ENCODE measurements around the gene TLK1. TPM values are rescaled to one million over a fixed set of nuclear protein-coding genes. Genes with fewer than 3 reads are reported as not detected.
"Not testable (repeated sequence)": the region's sequence is repeated elsewhere in the genome, so short reads cannot be mapped to it uniquely, and the experiment has no call there.

The TLK1 gene
- total and polyA plus RNA-seq, 7 donors: 14.1 to 60.6 (median 37.9) TPM

DNA sequence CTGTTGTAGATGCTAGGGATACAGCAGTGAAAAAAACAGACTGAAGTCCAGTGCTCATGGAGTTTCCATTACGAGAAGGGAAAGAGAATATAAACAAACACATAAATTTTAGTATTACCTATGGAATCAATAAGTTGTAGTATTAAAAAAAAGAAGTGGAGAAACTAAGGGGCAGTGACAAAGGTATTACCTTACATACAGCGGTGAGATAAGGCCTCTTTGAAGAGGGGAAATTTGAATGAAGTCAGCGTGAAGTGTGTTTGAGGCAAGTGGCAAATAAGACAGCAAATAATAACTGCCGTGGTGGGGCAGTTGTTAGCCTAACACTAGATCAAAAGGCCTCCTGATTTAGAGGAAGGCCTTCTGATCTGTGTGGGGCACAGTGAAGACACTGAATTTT is 57.9 kb downstream of the TLK1 start:
- Histone ChIP-seq H3K27ac (no peak overlapping the region), H3K27me3 (no peaks in the 10 kb centered on the region), H3K9me3 (peaks cover 0 to 4% (median 3%) of the 10 kb centered on the region in 4 donors), H3K4me3 (no peak overlapping the region), H3K4me1 (peaks cover 0 to 6% (median 0%) of the 10 kb centered on the region in 4 donors), H3K36me3 (no peaks in the 10 kb centered on the region)
- TF ChIP-seq POLR2A (IDR thresholded peaks at IDR 0.05) (no peak), EP300 (IDR thresholded peaks at IDR 0.05) (no peak), POLR2AphosphoS5 (IDR thresholded peaks at IDR 0.05) (no peak)
- TF ChIP-seq, protein P1, sequence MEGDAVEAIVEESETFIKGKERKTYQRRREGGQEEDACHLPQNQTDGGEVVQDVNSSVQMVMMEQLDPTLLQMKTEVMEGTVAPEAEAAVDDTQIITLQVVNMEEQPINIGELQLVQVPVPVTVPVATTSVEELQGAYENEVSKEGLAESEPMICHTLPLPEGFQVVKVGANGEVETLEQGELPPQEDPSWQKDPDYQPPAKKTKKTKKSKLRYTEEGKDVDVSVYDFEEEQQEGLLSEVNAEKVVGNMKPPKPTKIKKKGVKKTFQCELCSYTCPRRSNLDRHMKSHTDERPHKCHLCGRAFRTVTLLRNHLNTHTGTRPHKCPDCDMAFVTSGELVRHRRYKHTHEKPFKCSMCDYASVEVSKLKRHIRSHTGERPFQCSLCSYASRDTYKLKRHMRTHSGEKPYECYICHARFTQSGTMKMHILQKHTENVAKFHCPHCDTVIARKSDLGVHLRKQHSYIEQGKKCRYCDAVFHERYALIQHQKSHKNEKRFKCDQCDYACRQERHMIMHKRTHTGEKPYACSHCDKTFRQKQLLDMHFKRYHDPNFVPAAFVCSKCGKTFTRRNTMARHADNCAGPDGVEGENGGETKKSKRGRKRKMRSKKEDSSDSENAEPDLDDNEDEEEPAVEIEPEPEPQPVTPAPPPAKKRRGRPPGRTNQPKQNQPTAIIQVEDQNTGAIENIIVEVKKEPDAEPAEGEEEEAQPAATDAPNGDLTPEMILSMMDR (IDR thresholded peaks at IDR 0.05): no peak
- no peak for DNase-seq
- intact Hi-C loops (cut with DNase I): no loop called here
- 66 to 72% methylated on average over 4 of the region's 4 CpGs for WGBS, 2 donors

GRCh38 chr2:171100370-171100769 is 60.3 kb downstream of the TLK1 start:
- peaks cover 3 to 6% (median 3%) of the 10 kb centered on the region in 4 donors for H3K9me3 ChIP-seq
- WGBS, 2 donors: 96 to 97% methylated on average over 3 of the region's 3 CpGs
- no peaks in the 10 kb centered on the region for H3K4me1 ChIP-seq
- DNase-seq: no peak
- no peak overlapping the region for H3K27ac ChIP-seq
- H3K36me3 ChIP-seq: no peaks in the 10 kb centered on the region
- no peaks in the 10 kb centered on the region for H3K27me3 ChIP-seq
- intact Hi-C loops (cut with DNase I): no loop called here
- TF ChIP-seq EP300 (IDR thresholded peaks at IDR 0.05): no peak
- TF ChIP-seq POLR2AphosphoS5 (IDR thresholded peaks at IDR 0.05): no peak
- TF ChIP-seq, protein P1 (IDR thresholded peaks at IDR 0.05): no peak
- TF ChIP-seq POLR2A (IDR thresholded peaks at IDR 0.05): no peak
- H3K4me3 ChIP-seq: no peak overlapping the region

DNA sequence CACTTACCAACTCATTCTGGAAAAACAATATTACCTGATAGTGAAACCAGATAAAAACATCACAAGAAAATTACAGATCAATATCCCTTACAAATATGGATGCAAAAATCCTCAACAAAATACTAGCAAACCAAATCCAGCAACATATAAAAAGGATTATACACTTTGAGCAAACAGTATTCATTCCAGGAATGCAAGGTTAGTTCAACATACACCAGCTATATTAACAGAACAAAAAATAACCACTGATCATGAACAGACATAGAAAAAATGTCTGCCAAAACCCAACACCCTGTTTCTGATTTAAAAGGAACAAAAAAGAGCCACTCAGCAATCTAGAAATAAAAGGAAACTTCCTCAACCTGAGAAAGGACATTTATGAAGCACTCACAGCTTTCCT is 62.1 kb downstream of the TLK1 start:
- intact Hi-C loops (cut with DNase I): no loop called here
- Histone ChIP-seq H3K4me3 (no peak overlapping the region), H3K27ac (no peak overlapping the region), H3K4me1 (no peaks in the 10 kb centered on the region), H3K9me3 (peaks cover 3 to 6% (median 3%) of the 10 kb centered on the region in 4 donors), H3K27me3 (no peaks in the 10 kb centered on the region), H3K36me3 (no peaks in the 10 kb centered on the region)
- TF ChIP-seq, protein P1 (IDR thresholded peaks at IDR 0.05): no peak
- TF ChIP-seq EP300 (IDR thresholded peaks at IDR 0.05): no peak
- DNase-seq: no peak

- TF ChIP-seq POLR2AphosphoS5 (IDR thresholded peaks at IDR 0.05): no peak
- TF ChIP-seq EP300 (IDR thresholded peaks at IDR 0.05): no peak
- no peak for TF ChIP-seq POLR2A (IDR thresholded peaks at IDR 0.05)
- TF ChIP-seq, protein P1 (IDR thresholded peaks at IDR 0.05): no peak
- Histone ChIP-seq H3K36me3 (no peaks in the 10 kb centered on the region), H3K4me1 (peaks cover 0 to 15% (median 5%) of the 10 kb centered on the region in 4 donors), H3K27ac (no peak overlapping the region), H3K9me3 (peaks cover 3 to 6% (median 3%) of the 10 kb centered on the region in 4 donors), H3K4me3 (no peak overlapping the region), H3K27me3 (no peaks in the 10 kb centered on the region)
- intact Hi-C loops (cut with DNase I): no loop called here
- WGBS, 2 donors: 86 to 88% methylated on average over 2 of the region's 2 CpGs
- DNase-seq: no peak
These were observed 65.6 kb downstream of the TLK1 start for GRCh38 chr2:171095014-171095582.

DNA sequence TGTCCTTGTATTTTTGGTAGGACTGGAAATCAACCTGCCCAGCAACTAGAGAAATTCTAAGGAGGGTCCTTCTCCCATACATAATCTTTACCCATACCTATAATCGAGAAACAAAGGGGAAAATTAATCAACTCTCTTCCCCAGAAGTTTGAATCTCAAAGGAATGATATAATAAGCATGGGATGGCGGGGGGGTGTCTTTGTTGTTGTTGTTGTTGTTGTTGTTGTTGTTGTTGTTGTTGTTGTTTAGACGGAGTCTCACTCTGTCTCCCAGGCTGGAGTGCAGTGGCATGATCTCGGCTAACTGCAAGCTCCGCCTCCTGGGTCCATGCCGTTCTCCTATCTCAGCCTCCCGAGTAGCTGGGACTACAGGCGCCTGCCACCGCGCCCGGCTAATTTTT is 69.2 kb downstream of the TLK1 start:
- H3K36me3 ChIP-seq; H3K27me3 ChIP-seq; DNase-seq; H3K9me3 ChIP-seq; H3K27ac ChIP-seq; intact Hi-C loops (cut with DNase I); H3K4me3 ChIP-seq: not testable (repeated sequence)
- peaks cover 0 to 18% (median 10%) of the 10 kb centered on the region in 4 donors for H3K4me1 ChIP-seq
- WGBS, 2 donors: 95 to 99% methylated on average over 11 of the region's 11 CpGs

Measured in sigmoid colon (tissue), 7 donors.